HepG2 (cell line): ENCODE results near the gene RUNDC1. TPM values are rescaled to one million over a fixed set of nuclear protein-coding genes. Genes with fewer than 3 reads are reported as not detected.

Experiments used
- ATF7 ChIP-seq, 2 experiments: fragments of 450-650 bp in 1 of 2; sonication (generic) in 1 of 2; formaldehyde crosslinking in 1 of 2; IDR thresholded peaks; 2 replicates each; pipeline versions ENCODE4 v1.4.0 to v1.6.1; 2016 to 2020; ENCODE audit warnings: antibody characterized with exemption in 1 of 2, mild to moderate bottlenecking in 1 of 2, missing genetic modification reagents in 1 of 2
- CAMTA2 ChIP-seq: sonication (generic); formaldehyde crosslinking; IDR thresholded peaks from 2 replicates; pipeline ENCODE4 v1.4.0; 2020; ENCODE audit warnings: mild to moderate bottlenecking, missing genetic modification reagents, borderline replicate concordance
- KLF12 ChIP-seq: sonication (generic); formaldehyde crosslinking; IDR thresholded peaks from 2 replicates; pipeline ENCODE4 v1.4.0; 2020; ENCODE audit warnings: missing genetic modification reagents, borderline replicate concordance
- REPIN1 ChIP-seq: sonication (generic); formaldehyde crosslinking; IDR thresholded peaks from 2 replicates; pipeline ENCODE4 v1.8.0; 2022; ENCODE audit warnings: missing genetic modification reagents, low read depth, mild to moderate bottlenecking, borderline replicate concordance
- SMAD1 ChIP-seq: sonication (generic); formaldehyde crosslinking; IDR thresholded peaks from 2 replicates; pipeline ENCODE4 v1.4.0; 2020; ENCODE audit warnings: missing genetic modification reagents, low read depth, mild to moderate bottlenecking, borderline replicate concordance
- TCF7L2 ChIP-seq: IDR thresholded peaks from 2 replicates; pipeline ENCODE4 v1.6.1; 2011; ENCODE audit warnings: mild to moderate bottlenecking, low read depth, low read length, moderate library complexity
- ZNF274 ChIP-seq: sonication (generic); formaldehyde crosslinking; IDR thresholded peaks from 2 replicates; pipeline ENCODE4 v1.5.1; 2020; ENCODE audit warnings: mild to moderate bottlenecking, missing genetic modification reagents
- ZNF3 ChIP-seq: IDR thresholded peaks from 2 replicates; pipeline ENCODE4 v1.7.0; 2017; ENCODE audit warnings: inconsistent platforms
- ZNF564 ChIP-seq: sonication (generic); formaldehyde crosslinking; IDR thresholded peaks from 2 replicates; pipeline ENCODE4 v1.8.1; 2023; ENCODE audit warnings: mild to moderate bottlenecking, missing genetic modification reagents
- ZNF567 ChIP-seq: sonication (generic); formaldehyde crosslinking; IDR thresholded peaks from 2 replicates; pipeline ENCODE4 v1.8.1; 2023; ENCODE audit warnings: mild to moderate bottlenecking, missing genetic modification reagents, borderline replicate concordance
- ZNF644 ChIP-seq: IDR thresholded peaks from 2 replicates; pipeline ENCODE4 v1.6.1; 2016; ENCODE audit warnings: low read depth
- polyA plus RNA-seq, 8 experiments: library from polyadenylated mRNA; depleted of rRNA in 3 of 8; stranded (reverse) in 7 of 8; unstranded in 1 of 8; fragments of >200 nt; fragmentation: Illumina TruSeq in 4 of 8; extraction: Trizol in 4 of 8; gene quantifications; 2 replicates each; pipeline versions ENCODE4 v1.2.1 to v1.2.3, GENCODE V29; 2011 to 2016; ENCODE audit warnings: low read depth in 4 of 8, missing spikeins in 1 of 8, mixed read lengths in 1 of 8; ENCODE audit not compliant: insufficient read depth in 1 of 8
- total RNA-seq, 5 experiments: library from RNA; depleted of rRNA; stranded (reverse); fragments of >200 nt; fragmentation: Illumina TruSeq; extraction: Trizol; gene quantifications; 2 replicates each; pipeline ENCODE4 v1.2.3, GENCODE V29; 2016; ENCODE audit warnings: low read depth in 1 of 5
- TF ChIP-seq, protein P1 (sequence below): sonication (generic); formaldehyde crosslinking; IDR thresholded peaks from 2 replicates; pipeline ENCODE4 v1.4.0; 2020; ENCODE audit warnings: mild to moderate bottlenecking, missing genetic modification reagents
- TF ChIP-seq, protein P2 (sequence below): sonication (generic); formaldehyde crosslinking; IDR thresholded peaks from 2 replicates; pipeline ENCODE4 v1.5.0; 2020; ENCODE audit warnings: mild to moderate bottlenecking, missing genetic modification reagents
- TF ChIP-seq, protein P3 (sequence below): sonication (generic); formaldehyde crosslinking; IDR thresholded peaks from 2 replicates; pipeline ENCODE4 v1.4.0; 2020; ENCODE audit warnings: mild to moderate bottlenecking, missing genetic modification reagents

RUNDC1 gene
- total and polyA plus RNA-seq, 2 of the 13 experiments (the other 11 are each of a cell fraction or from before 2014, with no cell fraction given) = 10.3 to 11.4 TPM

DNA sequence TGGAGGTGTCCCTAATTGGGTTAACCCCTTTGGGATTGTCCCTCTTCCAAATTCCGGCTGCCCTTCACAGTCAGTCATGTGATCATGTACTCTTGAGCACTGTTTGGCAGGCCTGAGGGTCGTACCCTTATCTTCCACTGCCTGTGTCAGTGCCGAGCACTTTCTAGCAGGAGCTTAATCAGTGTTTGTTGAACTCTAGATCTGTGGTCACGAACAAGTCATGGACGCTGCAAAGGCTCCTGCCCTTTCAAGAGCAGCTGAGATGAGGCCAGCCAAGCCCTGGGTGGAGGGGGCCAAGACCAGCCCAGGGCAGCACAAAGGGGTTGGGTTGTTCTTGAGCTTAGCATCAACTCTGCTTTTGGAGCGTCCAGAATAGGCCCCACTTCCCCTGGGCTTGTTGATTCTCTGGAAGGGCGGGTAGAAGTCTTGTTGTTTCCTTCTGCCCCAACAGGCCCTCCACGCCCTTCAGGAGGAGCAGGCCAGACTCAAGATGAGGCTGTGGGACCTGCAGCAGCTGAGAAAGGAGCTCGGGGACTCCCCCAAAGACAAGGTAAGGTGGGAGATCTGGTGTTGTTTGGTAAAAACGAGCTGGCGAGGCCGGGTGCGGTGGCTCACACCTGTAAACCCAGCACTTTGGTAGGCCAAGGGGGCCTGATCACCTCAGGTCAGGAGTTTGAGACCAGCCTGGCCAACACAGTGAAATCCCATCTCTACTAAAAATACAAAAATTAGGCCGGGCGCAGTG, 31.5 kb downstream of the RUNDC1 start (continued):
- TF ChIP-seq, protein P1, sequence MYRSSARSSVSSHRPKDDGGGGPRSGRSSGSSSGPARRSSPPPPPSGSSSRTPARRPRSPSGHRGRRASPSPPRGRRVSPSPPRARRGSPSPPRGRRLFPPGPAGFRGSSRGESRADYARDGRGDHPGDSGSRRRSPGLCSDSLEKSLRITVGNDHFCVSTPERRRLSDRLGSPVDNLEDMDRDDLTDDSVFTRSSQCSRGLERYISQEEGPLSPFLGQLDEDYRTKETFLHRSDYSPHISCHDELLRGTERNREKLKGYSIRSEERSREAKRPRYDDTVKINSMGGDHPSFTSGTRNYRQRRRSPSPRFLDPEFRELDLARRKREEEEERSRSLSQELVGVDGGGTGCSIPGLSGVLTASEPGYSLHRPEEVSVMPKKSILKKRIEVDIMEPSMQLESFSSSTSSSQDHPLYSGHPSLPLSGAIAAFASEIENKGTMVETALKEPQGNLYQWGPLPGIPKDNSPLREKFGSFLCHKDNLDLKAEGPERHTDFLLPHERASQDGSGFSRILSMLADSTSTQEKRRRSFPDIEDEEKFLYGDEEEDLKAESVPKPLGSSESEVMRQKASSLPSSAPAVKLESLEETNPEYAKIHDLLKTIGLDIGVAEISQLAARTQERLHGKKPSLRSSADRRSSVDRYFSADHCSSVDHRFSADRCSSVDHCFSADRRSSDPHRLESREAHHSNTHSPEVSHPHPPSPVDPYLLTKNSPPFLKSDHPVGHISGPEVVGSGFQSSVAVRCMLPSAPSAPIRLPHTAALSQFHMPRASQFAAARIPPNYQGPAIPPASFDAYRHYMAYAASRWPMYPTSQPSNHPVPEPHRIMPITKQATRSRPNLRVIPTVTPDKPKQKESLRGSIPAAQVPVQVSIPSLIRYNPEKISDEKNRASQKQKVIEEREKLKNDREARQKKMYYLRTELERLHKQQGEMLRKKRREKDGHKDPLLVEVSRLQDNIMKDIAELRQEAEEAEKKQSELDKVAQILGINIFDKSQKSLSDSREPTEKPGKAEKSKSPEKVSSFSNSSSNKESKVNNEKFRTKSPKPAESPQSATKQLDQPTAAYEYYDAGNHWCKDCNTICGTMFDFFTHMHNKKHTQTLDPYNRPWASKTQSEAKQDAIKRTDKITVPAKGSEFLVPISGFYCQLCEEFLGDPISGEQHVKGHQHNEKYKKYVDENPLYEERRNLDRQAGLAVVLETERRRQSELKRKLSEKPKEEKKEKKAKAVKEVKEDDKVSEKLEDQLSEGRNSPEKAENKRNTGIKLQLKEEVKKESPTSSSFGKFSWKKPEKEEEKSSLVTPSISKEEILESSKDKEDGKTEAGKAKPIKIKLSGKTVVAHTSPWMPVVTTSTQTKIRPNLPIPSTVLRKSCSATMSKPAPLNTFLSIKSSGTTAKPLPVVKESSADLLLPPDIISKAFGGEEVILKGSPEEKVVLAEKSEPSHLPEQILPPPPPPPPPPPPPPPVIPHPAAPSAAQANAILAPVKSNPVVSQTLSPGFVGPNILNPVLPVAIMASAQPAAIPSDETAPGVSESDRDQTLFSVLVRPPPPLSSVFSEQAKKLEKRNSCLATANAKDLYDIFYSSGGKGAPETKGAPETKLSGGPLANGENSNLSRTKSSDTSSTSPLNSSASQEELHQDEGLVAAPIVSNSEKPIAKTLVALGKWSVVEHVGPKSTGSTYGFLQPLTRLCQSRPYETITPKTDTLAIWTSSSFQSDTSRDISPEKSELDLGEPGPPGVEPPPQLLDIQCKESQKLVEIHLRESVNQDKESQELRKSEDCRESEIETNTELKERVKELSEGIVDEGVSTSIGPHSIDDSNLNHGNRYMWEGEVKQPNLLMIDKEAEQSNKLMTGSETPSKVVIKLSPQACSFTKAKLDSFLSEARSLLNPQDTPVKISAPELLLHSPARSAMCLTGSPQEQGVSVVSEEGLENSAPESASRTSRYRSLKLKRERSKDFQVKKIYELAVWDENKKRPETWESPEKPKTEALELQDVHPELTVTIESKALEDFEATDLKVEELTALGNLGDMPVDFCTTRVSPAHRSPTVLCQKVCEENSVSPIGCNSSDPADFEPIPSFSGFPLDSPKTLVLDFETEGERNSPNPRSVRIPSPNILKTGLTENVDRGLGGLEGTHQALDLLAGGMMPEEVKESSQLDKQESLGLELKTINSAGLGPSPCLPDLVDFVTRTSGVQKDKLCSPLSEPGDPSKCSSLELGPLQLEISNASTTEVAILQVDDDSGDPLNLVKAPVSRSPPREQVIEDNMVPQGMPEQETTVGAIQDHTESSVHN (CRISPR knock-in tag) = 0 out of 2 replicates have a peak, but pooled peaks have one; percentile 66
- no peak for TF ChIP-seq TCF7L2
- TF ChIP-seq, protein P2, sequence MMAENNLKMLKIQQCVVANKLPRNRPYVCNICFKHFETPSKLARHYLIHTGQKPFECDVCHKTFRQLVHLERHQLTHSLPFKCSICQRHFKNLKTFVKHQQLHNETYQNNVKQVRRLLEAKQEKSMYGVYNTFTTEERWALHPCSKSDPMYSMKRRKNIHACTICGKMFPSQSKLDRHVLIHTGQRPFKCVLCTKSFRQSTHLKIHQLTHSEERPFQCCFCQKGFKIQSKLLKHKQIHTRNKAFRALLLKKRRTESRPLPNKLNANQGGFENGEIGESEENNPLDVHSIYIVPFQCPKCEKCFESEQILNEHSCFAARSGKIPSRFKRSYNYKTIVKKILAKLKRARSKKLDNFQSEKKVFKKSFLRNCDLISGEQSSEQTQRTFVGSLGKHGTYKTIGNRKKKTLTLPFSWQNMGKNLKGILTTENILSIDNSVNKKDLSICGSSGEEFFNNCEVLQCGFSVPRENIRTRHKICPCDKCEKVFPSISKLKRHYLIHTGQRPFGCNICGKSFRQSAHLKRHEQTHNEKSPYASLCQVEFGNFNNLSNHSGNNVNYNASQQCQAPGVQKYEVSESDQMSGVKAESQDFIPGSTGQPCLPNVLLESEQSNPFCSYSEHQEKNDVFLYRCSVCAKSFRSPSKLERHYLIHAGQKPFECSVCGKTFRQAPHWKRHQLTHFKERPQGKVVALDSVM (CRISPR knock-in tag) = no peak
- TF ChIP-seq ZNF567 (CRISPR knock-in tag) = no peak
- TF ChIP-seq REPIN1 (CRISPR knock-in tag) = no peak
- TF ChIP-seq, protein P3, sequence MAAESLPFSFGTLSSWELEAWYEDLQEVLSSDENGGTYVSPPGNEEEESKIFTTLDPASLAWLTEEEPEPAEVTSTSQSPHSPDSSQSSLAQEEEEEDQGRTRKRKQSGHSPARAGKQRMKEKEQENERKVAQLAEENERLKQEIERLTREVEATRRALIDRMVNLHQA (CRISPR knock-in tag) = no peak
- TF ChIP-seq CAMTA2 (CRISPR knock-in tag) = no peak
- TF ChIP-seq SMAD1 (CRISPR knock-in tag) = 0 out of 2 replicates have a peak, but pooled peaks have one; percentile 47
- 0 out of 2 replicates have a peak, but pooled peaks have one; percentile 22 for TF ChIP-seq ZNF644 (CRISPR knock-in tag)
- TF ChIP-seq ZNF3 (CRISPR knock-in tag) = peak; percentile 49; the same call in 1 of the 2 replicates
- TF ChIP-seq ATF7 (IDR thresholded peaks at IDR 0.05) = no peak
- TF ChIP-seq ATF7 (CRISPR knock-in tag; IDR thresholded peaks at IDR 0.05) = no peak
- TF ChIP-seq ZNF564 (CRISPR knock-in tag) = no peak
- TF ChIP-seq KLF12 (CRISPR knock-in tag) = 0 out of 2 replicates have a peak, but pooled peaks have one; percentile 5
- TF ChIP-seq ZNF274 (CRISPR knock-in tag) = no peak
